ENCODE results near the gene AKAP3. TPM values are rescaled to one million over a fixed set of nuclear protein-coding genes. Genes with fewer than 3 reads are reported as not detected.

AKAP3 gene
- total RNA-seq, 3 donors from 2014 or later (not counting 1 experiment from before 2014, with no cell fraction given) = 0.56 to 1.00 (median 0.58) TPM

DNA sequence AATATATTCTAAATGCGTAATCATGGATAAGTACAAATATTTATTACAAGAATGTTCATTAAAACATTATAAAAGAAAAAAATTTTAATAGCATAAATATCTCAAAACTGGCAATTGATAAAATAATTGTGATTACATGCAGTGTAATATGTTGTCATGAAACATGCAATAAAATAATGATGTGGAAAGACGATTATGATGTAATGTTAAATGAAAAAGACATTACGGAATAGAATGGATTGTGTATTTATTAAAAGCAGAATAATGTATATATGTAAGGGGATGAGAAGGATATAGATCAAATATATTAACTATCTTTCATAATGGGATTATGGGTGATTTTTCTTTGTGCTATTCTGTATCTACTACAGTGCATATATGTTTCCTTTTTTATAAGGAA, 32.9 kb upstream of the AKAP3 start:
- Histone ChIP-seq H3K36me3 (ENCODE audit: control insufficient read depth, insufficient read depth, low read length) (peaks cover 36% of the 10 kb centered on the region), H3K4me1 (ENCODE audit: control insufficient read depth, insufficient read depth, low read length) (no peaks in the 10 kb centered on the region), H3K4me3 (ENCODE audit: low read length) (no peak overlapping the region), H3K27ac (ENCODE audit: low read length) (no peak overlapping the region), H3K27me3 (ENCODE audit: control insufficient read depth, insufficient read depth, low read length) (no peaks in the 10 kb centered on the region), H3K9me3 (ENCODE audit: control insufficient read depth, insufficient read depth, low read length) (no peaks in the 10 kb centered on the region)
- H3K9me3 Mint-ChIP-seq = no peaks in the 10 kb centered on the region
- H3K36me3 Mint-ChIP-seq = peaks cover 15% of the 10 kb centered on the region
- H3K4me3 Mint-ChIP-seq = no peak overlapping the region
- no peak overlapping the region for H3K27ac Mint-ChIP-seq
- H3K27me3 Mint-ChIP-seq (ENCODE audit: low read depth in 2 of 2) = no peaks in the 10 kb centered on the region
- intact Hi-C loops (cut with micrococcal nuclease) = no loop called here
- no peak for DNase-seq
- WGBS (ENCODE audit: insufficient coverage) = 100% methylated on average over 1 of the region's 3 CpGs
- no peak for ATAC-seq
- H3K4me1 Mint-ChIP-seq = no peaks in the 10 kb centered on the region
- TF ChIP-seq, protein P1, sequence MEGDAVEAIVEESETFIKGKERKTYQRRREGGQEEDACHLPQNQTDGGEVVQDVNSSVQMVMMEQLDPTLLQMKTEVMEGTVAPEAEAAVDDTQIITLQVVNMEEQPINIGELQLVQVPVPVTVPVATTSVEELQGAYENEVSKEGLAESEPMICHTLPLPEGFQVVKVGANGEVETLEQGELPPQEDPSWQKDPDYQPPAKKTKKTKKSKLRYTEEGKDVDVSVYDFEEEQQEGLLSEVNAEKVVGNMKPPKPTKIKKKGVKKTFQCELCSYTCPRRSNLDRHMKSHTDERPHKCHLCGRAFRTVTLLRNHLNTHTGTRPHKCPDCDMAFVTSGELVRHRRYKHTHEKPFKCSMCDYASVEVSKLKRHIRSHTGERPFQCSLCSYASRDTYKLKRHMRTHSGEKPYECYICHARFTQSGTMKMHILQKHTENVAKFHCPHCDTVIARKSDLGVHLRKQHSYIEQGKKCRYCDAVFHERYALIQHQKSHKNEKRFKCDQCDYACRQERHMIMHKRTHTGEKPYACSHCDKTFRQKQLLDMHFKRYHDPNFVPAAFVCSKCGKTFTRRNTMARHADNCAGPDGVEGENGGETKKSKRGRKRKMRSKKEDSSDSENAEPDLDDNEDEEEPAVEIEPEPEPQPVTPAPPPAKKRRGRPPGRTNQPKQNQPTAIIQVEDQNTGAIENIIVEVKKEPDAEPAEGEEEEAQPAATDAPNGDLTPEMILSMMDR (IDR thresholded peaks at IDR 0.05) = no peak

DNA sequence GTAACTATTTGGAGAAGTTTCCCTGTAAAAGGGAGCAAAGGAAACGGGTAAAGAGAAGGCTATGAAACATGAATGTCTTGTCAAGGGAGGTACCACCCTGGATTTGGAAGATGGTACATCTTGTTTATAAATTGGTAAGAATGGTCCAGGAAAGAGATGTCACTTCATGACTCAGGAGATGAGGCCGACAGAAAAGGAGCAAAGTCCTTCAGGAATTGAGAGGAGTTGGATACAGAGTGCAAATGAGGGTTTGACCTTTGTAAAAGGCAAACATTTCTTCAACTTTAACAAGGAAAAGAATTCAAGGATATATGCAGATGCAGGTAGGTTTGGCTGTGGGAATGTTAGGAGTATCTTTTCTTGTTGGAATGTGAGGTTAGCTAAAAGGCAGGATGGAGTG, 30.9 kb upstream of the AKAP3 start:
- Mint-ChIP-seq H3K27ac (peak overlapping the region in 1 of 2 donors; percentile 4), H3K36me3 (peaks cover 8% of the 10 kb centered on the region), H3K4me3 (no peak overlapping the region), H3K9me3 (no peaks in the 10 kb centered on the region), H3K4me1 (no peaks in the 10 kb centered on the region), H3K27me3 (ENCODE audit: low read depth in 2 of 2) (no peaks in the 10 kb centered on the region)
- no peaks in the 10 kb centered on the region for H3K27me3 ChIP-seq (ENCODE audit: control insufficient read depth, insufficient read depth, low read length)
- TF ChIP-seq, protein P1 (IDR thresholded peaks at IDR 0.05) = no peak
- H3K9me3 ChIP-seq (ENCODE audit: control insufficient read depth, insufficient read depth, low read length) = no peaks in the 10 kb centered on the region
- intact Hi-C loops (cut with micrococcal nuclease) = no loop called here
- no peak overlapping the region for H3K4me3 ChIP-seq (ENCODE audit: low read length)
- no peak for ATAC-seq
- 89% methylated on average over 2 of the region's 2 CpGs for WGBS (ENCODE audit: insufficient coverage)
- no peak for DNase-seq
- H3K36me3 ChIP-seq (ENCODE audit: control insufficient read depth, insufficient read depth, low read length) = peaks cover 24% of the 10 kb centered on the region
- no peaks in the 10 kb centered on the region for H3K4me1 ChIP-seq (ENCODE audit: control insufficient read depth, insufficient read depth, low read length)
- H3K27ac ChIP-seq (ENCODE audit: low read length) = no peak overlapping the region

DNA sequence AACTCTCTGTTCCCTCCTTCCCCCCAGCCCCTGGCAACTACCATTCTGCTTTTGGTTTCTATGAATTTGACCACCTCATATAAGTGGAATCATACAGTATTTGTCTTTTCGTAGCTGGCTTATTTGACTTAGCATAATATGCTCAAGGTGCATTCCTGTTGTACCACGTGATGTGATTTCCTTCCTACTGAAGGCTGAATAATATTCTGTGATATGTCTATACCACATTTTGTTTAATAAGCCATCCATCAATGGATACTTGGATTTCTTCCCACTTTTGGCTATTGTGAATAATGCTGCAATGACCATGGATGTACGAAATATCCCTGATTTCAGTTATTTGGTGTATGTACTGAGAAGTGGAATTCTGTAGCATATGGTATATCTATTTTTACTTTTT, 16.4 kb upstream of the AKAP3 start:
- Mint-ChIP-seq H3K9me3 (no peaks in the 10 kb centered on the region), H3K36me3 (peaks cover 32% of the 10 kb centered on the region), H3K27ac (no peak overlapping the region), H3K4me3 (no peak overlapping the region), H3K27me3 (ENCODE audit: low read depth in 2 of 2) (no peaks in the 10 kb centered on the region), H3K4me1 (peaks cover 6 to 12% of the 10 kb centered on the region in 2 donors)
- Histone ChIP-seq H3K4me3 (ENCODE audit: low read length) (no peak overlapping the region), H3K9me3 (ENCODE audit: control insufficient read depth, insufficient read depth, low read length) (no peaks in the 10 kb centered on the region), H3K27me3 (ENCODE audit: control insufficient read depth, insufficient read depth, low read length) (no peaks in the 10 kb centered on the region), H3K4me1 (ENCODE audit: control insufficient read depth, insufficient read depth, low read length) (no peaks in the 10 kb centered on the region), H3K36me3 (ENCODE audit: control insufficient read depth, insufficient read depth, low read length) (peaks cover 91% of the 10 kb centered on the region), H3K27ac (ENCODE audit: low read length) (no peak overlapping the region)
- WGBS (ENCODE audit: insufficient coverage) = 83% methylated on average over 2 of the region's 3 CpGs
- intact Hi-C loops (cut with micrococcal nuclease) = no loop called here
- ATAC-seq (no peak), DNase-seq (no peak)
- TF ChIP-seq, protein P1 (IDR thresholded peaks at IDR 0.05) = no peak

DNA sequence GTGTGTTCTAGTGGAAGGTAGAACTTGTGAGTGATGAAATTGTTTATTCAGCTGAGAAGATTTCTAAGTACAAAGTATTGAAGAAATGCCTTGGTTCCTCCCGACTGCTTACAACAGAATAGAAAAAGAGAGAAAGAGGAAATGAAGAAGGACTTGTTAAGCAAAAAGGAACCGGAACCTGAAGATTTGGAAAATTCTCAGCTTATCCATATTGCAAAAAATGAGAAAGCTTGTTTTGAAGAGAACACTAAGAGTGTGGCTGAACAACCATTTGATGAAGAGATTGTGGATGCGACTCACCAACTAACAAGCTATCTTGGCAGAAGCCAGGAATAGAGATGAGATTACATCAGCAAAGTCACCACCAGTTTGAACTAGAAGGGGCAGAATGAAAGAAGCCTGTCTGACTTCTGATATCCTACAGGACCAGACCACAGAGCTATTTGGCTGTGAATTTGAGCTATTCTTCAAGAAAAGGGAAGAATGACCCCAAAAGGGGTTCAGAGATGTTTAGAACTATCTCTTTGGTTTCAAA, 15.2 kb upstream of the AKAP3 start:
- H3K27ac Mint-ChIP-seq = no peak overlapping the region

More for the DNA sequence above, 15.2 kb upstream of the AKAP3 start:
- WGBS (ENCODE audit: insufficient coverage) = 73% methylated on average over 3 of the region's 3 CpGs
- H3K4me3 ChIP-seq (ENCODE audit: low read length) = no peak overlapping the region
- TF ChIP-seq, protein P1 (IDR thresholded peaks at IDR 0.05) = no peak
- Mint-ChIP-seq H3K27me3 (ENCODE audit: low read depth in 2 of 2) (no peaks in the 10 kb centered on the region), H3K36me3 (peaks cover 24% of the 10 kb centered on the region), H3K4me3 (no peak overlapping the region), H3K4me1 (peaks cover 6 to 12% of the 10 kb centered on the region in 2 donors), H3K9me3 (no peaks in the 10 kb centered on the region)
- H3K4me1 ChIP-seq (ENCODE audit: control insufficient read depth, insufficient read depth, low read length) = no peaks in the 10 kb centered on the region
- DNase-seq (no peak), ATAC-seq (no peak)
- intact Hi-C loops (cut with micrococcal nuclease) = no loop called here
- no peak overlapping the region for H3K27ac ChIP-seq (ENCODE audit: low read length)
- no peaks in the 10 kb centered on the region for H3K9me3 ChIP-seq (ENCODE audit: control insufficient read depth, insufficient read depth, low read length)
- H3K27me3 ChIP-seq (ENCODE audit: control insufficient read depth, insufficient read depth, low read length) = no peaks in the 10 kb centered on the region
- H3K36me3 ChIP-seq (ENCODE audit: control insufficient read depth, insufficient read depth, low read length) = peaks cover 91% of the 10 kb centered on the region

Measured in natural killer cell (primary cell).